ENCODE data around the gene CAMK2N1.

GRCh38 chr1:20480951-20481617 is 4.9 kb downstream of the CAMK2N1 start:
- no peak for TF ChIP-seq CTCF (IDR thresholded peaks at IDR 0.05)
- TF ChIP-seq MAX (IDR thresholded peaks at IDR 0.05), result no peak
- no peak for TF ChIP-seq USF2 (IDR thresholded peaks at IDR 0.05)
- no peak for TF ChIP-seq POLR2A (IDR thresholded peaks at IDR 0.05; ENCODE audit: low read length)
- no peak for TF ChIP-seq SMC3 (IDR thresholded peaks at IDR 0.05)

Measured in A549 (cell line).